EL (cell line): Measurements from ENCODE around the gene SNAP47.
A peak's percentile ranks its signal among the peaks of the same experiment; 100 is the strongest.

Experiments
- DNase-seq: peaks from one replicate; pipeline ENCODE4 v3.0.0-alpha.2; 2016

SNAP47 gene

DNA sequence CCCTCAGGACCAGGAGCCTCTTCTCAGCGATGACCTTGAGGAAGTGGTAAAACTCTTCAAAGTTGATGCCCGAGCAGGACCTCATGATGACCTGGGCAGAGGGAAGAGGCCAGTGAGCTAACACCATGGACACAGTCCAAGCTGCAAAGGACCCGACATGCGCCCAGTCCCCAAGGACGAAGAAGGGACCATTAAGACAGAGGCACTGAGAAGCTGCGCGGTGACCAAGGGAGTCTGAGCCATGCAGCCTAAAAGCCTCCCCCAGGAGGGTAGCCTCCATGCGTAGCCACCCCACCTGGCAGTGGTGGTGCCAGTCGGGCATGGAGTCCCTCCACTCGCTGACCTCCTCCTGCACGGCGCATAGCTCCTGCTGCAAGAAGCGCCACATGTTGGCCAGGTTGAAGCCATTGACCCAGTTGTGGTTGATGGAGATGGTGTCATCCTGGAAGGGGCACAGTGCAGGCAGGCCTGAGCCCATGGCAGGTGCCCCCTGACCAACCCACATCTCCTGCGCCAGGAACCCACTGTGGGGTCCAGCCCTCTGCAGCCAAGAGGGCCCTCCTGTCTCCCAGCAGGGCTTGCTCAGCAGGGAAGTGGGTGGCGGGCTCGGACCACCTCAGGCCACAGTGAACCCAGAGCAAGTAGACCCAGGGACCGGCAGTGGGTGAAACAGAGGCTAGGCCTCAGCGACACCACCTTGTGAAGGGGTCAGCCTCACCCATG is 2.5 kb upstream of the SNAP47 start:
- no peak for DNase-seq

DNA sequence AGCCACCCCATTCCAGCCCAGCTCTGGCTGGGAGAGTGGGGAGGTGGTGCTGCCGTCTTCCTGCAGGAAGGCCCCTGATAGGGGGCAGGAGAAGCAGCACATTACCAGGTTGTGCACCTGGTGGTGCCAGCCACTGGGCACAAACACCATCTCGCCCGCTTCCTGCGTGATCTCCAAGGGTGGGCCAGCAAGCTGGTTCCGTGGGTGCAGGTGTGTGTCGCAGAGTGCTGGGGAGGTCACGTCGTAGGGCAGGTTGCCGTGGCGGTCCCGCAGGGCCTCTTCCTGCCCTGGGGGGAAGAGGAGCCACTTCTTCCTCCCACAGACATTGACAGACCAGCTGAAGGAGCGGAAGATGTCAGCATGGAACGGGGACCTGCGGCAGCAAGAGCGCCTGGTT is 1.9 kb upstream of the SNAP47 start:
- no peak for DNase-seq

DNA sequence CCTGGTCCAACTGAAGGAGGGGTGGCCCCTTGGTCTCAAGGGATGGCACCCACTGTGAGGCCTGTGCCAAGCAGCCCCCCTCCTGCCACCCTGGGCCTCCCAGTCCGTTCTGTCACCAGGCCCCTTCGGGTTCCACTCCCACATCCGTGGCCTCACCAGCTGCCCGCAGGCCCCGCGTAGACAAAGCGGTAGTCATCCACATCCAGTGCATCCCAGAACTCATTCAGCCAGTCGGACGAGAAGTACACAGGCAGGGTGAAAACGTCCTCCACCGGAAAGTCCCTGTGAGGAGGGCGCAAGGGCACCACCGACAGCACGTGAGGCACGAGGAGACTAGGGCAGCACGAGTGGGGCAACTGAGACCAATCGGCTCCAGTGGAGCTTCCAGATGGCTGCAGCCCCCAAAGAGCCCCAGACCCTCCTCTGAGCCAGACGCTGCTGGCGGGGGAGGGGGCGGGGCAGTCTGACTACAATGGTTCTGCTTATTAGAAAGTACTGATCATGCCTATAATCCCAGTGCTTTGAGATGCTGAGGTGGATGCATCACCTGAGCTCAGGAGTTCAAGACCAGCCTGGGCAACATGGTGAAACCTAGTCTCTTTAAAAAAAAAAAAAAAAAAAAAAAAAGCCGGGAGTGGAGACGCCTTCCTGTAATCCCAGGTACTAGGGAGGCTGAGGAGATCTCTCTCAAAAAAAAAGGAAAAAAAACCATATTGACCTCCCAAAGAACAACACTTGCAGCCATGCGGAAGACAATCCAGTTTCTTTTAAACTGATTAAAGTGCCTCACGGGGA is 1.3 kb upstream of the SNAP47 start:
- no peak for DNase-seq

DNA sequence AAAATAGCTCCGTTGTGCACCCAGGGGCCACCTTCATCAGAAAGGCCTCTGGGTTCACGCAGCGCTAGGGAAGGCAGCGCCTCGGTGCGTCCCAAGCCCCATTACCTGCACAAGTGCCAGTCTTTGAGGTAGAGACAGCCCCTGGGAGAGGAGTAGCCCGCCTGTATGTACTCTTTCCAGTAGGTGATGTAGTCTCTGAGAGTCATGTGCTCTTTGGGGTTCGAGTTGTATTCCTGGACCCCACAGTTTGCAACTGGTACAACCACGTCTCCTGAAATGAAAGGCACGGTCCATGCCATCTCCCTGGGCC is 734 bp upstream of the SNAP47 start:
- DNase-seq: peak; percentile 13

DNA sequence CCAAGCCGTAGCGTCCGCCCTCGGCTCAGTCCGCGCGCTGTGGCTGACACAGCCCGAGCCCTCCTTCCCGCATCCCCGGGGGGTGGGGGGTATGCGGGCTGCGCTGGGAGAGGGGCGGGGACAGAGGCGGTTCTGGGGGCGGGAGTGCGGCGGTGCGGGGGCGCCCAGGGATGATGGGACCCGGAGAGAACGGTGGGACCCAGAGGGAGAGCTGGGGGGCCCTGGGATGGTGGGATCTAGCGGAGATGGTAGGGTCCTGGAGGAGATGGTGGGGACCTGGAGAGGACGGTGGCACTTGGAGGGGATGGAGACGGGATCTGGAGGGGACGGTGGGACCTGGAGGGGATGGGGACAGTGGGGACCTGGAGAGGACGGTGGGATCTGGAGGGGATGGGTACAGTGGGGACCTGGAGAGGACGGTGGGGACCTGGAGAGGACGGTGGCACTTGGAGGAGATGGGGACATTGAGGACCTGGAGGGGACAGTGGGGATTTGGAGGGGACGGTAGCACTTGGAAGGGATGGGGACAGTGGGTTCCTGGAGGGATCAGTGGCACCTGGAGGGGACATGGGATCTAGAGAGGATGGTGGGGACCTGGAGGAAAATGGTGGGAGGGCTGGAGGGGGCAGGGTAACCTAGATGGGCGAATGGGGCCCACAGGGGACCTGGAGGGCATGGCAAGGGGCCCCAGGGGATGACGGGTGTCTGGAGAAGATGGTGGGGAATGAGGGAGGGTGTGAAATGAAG is 477 bp downstream of the SNAP47 start:
- DNase-seq: no peak

DNA sequence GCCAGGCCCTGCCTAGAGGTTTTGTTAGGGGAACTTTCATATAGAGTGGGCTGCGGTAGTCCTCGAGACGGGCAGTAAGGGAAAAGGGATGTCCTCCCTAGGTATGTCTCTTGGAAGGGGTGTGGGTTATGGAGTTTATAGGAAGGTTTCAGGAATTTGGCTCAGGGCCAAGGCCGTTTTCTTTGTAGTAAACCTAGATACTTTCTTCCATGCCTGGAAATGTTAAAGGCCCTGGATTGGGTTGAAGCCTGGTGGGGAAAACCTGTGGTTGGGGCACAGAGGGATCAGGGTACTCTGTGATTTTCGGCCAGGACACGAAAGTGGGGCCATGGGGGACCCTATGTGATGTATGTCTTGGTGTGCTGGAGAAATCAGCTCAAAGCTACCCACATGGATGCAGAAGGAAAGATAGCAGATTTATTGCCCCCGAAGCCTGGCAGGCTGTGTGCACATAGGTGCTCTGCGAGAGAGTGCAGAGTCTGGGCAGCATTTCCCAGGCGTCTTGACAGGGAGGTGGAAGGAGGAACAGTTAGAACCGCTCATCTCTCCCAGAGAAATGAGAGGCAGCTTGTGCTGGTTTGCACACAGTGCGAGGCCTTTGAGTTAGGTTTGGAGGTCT is 1.7 kb downstream of the SNAP47 start:
- DNase-seq: no peak

DNA sequence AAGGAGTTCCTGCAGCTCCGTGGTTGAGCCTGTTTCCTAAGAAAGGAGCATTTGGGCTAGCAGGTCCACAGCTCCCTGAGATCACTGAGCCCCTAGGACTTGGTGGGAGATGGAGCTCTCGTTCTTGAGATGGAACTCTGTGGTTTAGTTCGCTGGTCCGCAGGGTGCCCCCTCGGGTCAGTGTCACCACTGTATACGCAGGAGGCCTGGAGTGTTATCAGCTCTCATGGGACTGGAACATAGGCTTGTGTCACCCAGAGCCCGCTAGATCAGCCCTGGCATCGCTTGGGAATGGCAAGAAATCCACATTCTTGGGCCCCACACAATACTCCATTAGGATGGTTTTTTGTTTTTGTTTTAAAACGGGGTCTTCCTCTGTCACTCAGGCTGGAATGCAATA is 3.6 kb downstream of the SNAP47 start:
- DNase-seq: no peak

DNA sequence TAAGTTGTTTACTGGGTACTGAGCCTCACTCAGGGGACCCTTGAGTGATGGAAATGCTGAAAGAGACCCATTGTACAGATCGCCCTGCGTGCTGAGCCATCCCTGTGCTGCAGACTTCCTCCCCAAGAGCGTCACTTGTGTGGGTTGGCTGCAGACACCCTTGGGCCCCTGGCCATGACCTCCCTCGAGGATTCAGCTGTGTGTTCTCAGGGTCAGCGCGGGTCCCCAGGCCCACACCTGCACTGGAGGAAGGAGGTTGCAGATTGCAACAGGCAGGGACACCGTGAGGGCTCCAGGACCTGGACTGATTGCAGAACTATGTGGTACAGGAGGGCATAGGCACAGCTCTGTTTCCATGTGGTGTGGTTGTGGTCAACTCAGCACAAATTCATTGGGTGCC is 4.4 kb downstream of the SNAP47 start:
- DNase-seq: no peak

DNA sequence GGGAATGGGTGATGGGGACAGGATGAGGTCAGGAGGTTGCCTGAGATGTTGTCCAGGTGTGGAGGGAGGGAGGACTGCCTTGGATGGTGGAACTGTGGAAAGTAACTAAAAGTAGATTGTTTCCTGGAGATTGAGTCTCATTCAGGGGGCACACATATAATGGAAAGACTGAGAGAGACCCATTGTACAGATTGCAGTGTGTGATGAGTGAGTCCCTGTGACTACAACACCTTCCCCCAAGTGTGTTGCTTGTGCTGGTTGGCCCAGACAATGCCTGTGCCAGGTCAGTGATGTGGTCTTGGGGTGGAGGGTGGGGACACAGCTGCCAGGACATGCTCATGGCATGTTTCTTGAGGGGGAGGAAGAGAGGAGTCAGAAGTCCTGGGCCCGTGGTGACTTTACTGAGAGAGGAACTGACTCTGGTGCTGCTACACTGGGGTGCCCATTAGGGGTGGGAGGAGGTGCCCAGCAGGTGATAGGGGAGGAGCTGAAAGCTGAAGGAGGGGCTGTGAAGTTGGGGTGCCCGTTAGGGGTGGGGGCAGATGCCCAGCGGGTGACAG is 5.2 kb downstream of the SNAP47 start:
- DNase-seq: no peak

DNA sequence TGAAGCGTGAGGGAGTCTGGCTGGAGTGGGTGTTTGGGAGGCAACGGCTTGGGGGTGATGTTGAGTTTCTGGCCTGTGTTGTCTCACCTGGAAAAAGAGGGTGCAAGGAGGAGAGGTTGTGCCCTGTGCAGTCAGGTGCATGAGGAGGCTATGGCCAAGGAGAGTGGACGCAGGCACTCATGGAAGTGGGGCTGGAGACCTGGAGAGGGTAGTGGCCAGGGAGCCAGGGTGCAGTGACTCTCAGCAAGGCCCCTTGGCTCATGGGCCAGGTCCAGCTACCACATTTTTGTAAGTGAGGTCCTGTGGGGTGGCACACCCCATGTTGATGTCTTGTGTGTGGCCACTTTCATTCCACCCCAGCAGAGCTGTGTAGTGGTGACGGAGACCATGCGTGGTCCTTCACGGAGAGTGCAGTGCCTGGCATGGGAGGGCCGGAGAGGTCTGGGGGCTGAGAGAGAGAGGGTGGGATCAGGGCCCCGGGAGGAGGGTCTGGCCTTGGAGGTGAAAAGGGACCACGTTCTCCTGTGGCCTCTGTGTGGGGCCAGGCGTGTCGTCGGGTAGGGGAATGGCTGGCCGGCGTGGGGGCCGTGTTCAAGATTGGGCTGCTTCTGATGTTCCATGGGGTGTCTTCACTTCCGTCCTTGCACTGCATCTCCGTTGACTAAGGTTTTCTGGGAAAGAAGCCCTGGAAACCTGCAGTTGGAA is 6.1 kb downstream of the SNAP47 start:
- DNase-seq: no peak

DNA sequence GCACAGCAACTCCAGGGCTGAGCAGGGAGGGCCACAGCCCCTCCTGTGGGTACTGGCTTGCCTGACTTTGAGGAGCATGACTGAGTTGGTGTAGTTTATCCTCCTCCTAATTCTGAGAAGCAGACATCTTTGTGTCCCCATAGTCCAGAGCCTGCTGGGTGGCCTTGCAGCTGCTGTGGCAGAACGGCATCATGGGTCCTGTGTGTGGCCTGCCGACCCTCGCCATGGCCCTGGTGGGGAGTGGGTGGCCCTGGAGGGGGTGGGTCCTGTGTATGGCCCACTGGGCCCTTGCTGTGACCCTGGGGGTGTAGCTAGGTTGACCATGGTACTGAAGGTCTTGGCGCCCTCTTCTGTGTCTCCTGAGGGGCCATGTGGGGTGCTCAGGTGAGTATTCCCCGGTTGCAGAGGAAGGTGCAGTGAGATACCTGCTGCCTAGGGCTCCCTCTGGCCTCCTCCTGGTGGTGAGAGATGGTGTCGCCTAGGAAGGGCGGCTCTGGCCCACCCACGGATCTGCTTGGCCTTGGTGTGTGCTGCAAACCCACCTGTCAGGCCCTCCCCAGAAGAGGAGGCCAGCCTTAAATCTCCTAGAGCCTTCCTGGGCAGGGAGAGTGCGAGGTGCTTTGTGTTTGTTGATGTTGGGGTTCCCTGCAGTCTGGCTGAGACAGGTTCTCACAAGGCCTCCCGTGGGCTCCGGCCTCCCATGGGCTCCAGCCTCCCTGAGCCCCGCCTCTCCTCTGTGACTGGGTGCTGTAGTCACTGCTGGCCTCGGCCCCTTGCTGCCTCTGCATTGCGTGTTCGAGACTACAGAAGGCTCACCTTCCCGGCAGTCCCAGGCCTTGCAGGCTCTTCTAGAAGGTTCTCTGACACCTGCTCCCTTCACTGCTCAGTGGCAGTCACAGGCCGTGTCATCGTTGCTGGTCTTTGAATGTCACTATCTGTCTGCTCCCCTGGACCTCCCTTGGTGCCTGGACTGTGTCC is 7.8 kb downstream of the SNAP47 start:
- no peak for DNase-seq

DNA sequence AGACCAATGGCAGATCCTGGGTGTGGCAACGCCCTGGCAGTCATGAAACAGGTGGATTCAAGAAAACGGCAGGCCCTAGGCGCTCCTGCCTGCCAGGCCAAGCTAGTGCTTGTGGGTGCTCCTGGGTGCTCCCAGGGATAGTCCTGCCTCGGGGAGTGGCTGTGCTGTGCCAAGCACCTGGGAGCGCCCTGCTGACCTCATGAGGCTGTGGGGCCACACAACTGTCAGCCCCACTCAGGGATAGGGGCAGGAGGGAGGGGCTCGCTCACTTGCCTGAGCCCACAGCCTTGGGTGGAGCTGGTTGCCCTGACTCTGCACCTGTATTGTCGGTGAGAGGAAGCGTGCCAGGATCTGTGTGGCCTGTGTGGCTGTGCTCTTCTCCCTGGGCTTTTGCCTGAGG is 9.4 kb downstream of the SNAP47 start:
- no peak for DNase-seq

DNA sequence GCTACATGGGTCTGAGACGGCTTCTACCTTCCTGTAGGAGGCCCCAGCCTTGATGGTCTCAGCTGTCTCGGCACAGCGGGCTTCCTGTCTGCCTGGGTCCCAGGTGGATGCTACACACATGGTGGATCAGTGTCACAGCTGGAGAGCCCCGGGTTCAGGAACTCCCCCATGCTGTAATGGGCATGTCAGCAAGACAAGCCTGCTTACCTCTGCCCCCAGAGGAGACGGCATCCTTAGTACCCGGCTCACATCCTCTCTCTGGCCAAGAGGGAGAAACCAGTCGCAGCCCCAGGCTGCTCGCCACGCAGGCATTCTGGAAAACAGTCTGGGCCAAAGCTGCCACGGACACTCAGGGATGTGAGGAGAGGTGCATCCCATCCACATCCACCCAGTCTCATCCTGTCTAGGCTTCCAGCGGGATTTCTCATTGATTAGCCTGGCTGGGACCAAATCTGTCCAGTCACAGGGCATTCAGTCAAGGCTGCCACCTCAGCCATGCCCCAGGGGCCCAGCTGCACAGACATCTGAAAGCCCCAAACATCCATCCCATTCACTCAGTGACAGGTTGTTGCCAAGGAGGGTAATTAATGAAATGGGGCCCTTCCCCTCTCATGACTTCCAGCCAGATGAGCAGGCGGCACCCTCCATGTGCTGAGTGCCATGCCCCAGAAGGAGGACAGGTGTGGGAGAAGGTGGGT is 10.5 kb downstream of the SNAP47 start:
- DNase-seq: no peak

DNA sequence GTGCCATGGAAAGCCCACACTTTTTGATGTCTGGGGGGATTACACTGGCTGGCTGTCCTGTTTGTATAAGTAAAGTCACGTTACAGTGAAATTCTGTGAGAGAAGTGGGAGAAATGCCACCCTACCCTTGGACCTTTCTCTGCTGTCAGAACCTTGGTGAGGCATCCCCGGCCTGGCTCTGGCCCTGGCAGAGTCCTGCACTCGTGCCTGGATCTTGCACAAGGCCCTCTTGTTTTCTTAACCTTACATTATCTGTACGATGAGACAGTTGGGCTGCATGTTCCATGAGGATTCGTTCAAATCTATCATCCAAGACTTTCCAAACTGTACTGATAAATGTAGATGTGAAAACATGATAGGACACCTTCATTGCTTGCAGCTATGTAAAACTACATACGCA is 11.4 kb downstream of the SNAP47 start:
- DNase-seq: no peak

DNA sequence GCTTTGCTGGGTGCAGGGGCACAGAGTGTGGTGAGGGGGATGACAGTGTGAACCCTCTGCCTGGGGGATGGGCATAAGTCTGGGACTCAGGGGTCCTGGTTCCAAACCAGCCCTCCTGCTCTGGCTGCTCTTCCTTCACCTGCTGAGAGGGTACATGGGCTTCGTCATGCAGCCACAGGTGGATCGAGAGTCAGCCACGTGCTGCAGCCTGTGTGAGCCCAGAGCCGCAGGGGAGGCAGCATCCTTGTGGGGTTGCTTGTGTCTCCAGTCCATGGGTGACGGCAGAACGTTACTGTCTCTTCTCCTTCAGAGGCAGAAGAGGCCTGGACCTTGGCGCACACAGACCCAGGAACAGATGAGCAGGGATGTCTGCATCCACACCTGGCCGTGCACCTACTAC is 12.1 kb downstream of the SNAP47 start:
- DNase-seq: no peak

DNA sequence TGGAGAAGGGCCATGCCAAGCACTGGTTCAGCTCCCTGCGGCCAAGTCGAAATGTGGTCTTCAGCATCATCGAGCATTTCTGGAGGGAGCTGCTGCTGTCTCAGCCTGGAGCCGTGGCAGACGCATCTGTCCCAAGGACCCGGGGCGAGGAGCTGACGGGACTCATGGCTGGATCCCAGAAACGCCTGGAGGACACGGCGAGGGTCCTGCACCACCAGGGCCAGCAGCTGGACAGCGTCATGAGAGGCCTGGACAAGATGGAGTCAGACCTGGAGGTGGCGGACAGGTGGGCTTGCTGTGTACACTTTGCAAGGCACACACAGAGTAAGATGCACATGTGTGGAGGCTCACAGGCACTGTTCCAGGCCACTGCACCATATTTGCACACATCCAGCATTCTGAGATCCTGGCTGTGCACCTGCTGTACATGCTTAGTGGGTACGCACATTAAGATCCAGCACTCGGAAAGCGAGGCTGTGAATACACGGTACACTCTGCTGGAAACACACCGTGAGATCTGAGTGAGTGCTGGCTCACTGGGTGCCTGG is 12.8 kb downstream of the SNAP47 start:
- no peak for DNase-seq

DNA sequence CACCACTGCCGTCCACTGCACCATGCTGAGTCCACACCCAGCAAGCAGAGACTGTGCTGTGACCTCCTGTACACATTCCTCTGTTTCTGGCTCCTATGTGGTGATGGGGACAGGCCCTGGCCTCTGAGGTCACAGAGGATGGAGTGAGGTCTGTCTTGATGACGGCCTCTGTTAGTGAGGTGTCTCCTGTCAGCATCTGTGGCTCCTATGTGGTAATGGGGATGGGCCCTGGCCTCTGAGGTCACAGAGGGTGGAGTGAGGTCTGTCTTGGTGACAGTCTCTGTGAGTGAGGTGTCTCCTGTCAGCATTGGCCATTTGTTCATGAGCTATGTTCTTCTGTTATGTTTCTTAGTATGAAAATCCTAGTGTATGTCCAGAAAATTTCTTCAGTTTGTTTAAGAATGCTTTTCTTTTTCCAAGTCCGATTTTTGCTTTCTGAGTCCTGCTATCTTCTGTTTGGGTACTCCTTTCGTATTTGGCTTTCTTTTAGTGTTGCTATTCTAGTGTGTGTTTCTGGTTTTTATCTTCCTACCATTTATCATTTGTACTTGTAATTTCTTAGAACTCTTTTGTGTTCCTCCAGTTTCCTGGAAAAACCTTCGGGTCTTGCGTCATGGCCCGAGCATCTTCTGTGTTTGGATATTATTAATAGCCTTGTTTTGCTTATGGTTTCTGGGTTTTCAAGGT is 13.4 kb downstream of the SNAP47 start:
- DNase-seq: no peak

DNA sequence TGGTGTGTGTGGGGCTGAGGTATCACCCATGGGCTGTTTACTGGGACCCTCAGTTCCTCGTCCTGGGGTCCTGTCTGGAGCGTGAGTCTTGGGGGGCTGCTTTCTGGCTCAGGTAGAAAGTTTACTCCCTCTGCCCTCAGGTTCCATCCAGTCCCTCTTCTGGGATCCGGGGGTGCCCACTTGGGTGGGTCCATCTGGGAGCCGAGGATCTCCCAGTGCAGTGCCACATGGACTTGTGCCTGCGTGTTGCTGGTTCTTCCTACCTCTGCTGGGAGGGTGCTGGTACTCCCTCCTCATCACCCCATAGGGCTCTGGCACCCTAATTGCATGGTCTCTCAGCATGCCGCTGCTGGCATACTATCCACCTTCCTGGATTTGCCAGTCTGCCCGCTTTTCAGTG is 14.0 kb downstream of the SNAP47 start:
- no peak for DNase-seq

DNA sequence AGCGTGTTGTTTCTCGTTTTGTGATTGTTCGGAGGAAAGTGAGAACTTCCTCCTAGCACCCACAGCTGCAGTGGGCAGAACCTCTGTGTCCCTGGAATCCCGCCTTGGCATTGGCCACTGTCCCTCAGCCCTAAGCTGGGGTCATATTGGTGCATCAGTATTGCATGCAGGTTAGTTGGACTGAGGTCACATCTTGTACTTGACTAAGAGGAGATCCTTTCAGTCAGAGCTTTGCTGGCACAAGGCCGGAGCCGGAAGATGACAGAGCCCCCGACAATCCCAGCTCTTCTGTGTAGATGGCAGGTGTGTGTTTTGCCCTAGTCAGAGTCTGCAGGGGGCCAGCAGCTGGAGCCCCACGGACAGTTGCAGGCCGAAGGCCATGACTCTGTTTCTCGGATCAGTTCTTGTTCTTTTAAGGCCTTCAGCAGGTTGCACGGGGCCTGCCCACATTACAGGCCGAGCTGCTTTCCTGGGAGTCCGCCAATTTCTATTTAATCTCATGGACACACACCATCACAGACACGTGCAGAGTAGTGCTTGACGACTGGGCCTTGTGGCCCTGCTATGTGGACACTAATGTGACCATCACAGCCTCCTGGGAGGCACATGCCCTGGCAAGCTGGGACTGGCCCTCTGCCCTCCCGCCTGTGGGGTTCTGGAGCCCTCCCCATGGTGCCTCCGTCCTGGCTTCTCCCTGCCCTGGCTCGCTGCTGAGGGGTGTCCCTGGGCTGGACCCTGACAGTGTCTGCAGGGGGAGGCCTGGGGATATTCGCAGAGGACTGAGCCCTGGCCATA is 14.9 kb downstream of the SNAP47 start:
- no peak for DNase-seq
